Measurements from ENCODE around the gene IGFL2.
"Not testable (repeated sequence)": the region's sequence is repeated elsewhere in the genome, so short reads cannot be mapped to it uniquely, and the experiment has no call there.

The IGFL2 gene

GRCh38 chr19:46147791-46148288 lies at the start of gene IGFL2:
IGFL2 (plus strand) TSS chr19:46148238; CDS start chr19:46148279, 41 bp downstream.
- peak; percentile 50 for DNase-seq

GRCh38 chr19:46100344-46100743 lies 47.7 kb upstream of the IGFL2 start:
- DNase-seq: no peak

GRCh38 chr19:46101293-46101692 lies 46.7 kb upstream of the IGFL2 start:
- no peak for DNase-seq

- DNase-seq: not testable (repeated sequence)
These were observed 45.7 kb upstream of the IGFL2 start for GRCh38 chr19:46102333-46102732.

GRCh38 chr19:46107371-46107770 lies 40.7 kb upstream of the IGFL2 start:
- DNase-seq: no peak

GRCh38 chr19:46109876-46110275 lies 38.2 kb upstream of the IGFL2 start:
- no peak for DNase-seq

GRCh38 chr19:46111376-46111775 lies 36.7 kb upstream of the IGFL2 start:
- DNase-seq: no peak

- DNase-seq: no peak
These were observed 35.5 kb upstream of the IGFL2 start for GRCh38 chr19:46112527-46112926.

- no peak for DNase-seq
These were observed 34.3 kb upstream of the IGFL2 start for GRCh38 chr19:46113726-46114125.

GRCh38 chr19:46115396-46116106 lies 32.5 kb upstream of the IGFL2 start:
- peak; percentile 77 for DNase-seq

GRCh38 chr19:46116121-46116520 lies 31.9 kb upstream of the IGFL2 start:
- no peak for DNase-seq

- no peak for DNase-seq
These were observed 29.9 kb upstream of the IGFL2 start for GRCh38 chr19:46118136-46118535.

GRCh38 chr19:46124638-46125115 lies 23.4 kb upstream of the IGFL2 start, which contains the start of gene IGFL3:
IGFL3 (minus strand) TSS chr19:46124688; CDS start chr19:46124649, 39 bp downstream.
- DNase-seq: no peak

GRCh38 chr19:46125447-46125846 lies 22.6 kb upstream of the IGFL2 start:
- no peak for DNase-seq

- no peak for DNase-seq
These were observed 21.9 kb upstream of the IGFL2 start for GRCh38 chr19:46126086-46126580.

- no peak for DNase-seq
These were observed 16.4 kb upstream of the IGFL2 start for GRCh38 chr19:46131485-46132143.

GRCh38 chr19:46132508-46133100 lies 15.4 kb upstream of the IGFL2 start:
- no peak for DNase-seq

- no peak for DNase-seq
These were observed 14.9 kb upstream of the IGFL2 start for GRCh38 chr19:46133101-46133627.

GRCh38 chr19:46133777-46134241 lies 14.2 kb upstream of the IGFL2 start:
- no peak for DNase-seq

- DNase-seq: no peak
These were observed 13.5 kb upstream of the IGFL2 start for GRCh38 chr19:46134527-46134926.

GRCh38 chr19:46137915-46138473 lies 10.0 kb upstream of the IGFL2 start:
- peak; percentile 9 for DNase-seq

GRCh38 chr19:46141421-46141820 lies 6.6 kb upstream of the IGFL2 start:
- no peak for DNase-seq

GRCh38 chr19:46142294-46142693 lies 5.7 kb upstream of the IGFL2 start:
- DNase-seq: no peak

Data from activated CD4-positive, alpha-beta T cell treated with anti-CD3 and anti-CD28 coated beads for 48 hours (primary cell).